GM12878 (cell line): ENCODE results near the gene MRPS22. TPM values are rescaled to one million over a fixed set of nuclear protein-coding genes. Genes with fewer than 3 reads are reported as not detected.
"Not testable (repeated sequence)": the region's sequence is repeated elsewhere in the genome, so short reads cannot be mapped to it uniquely, and the experiment has no call there.

Source experiments
- ATAC-seq: fragments of 200-7000 bp; cut with Tn5 transposase; 3 replicates; pipeline ENCODE4 v1.9.1; 2020; ENCODE audit warnings: mild to moderate bottlenecking, moderate library complexity
- BruUV-seq: library from RNA; stranded (reverse); fragments of 400-500 nt; replicated peaks from 2 replicates; lab custom pipeline; 2021; lab: Mats Ljungman, UMichigan
- CTCF ChIA-PET: fragments of 300-600 bp; sonication (Branson Sonifier 250); formaldehyde crosslinking; extraction: SDS; loops from one replicate; lab custom pipeline; 2021; ENCODE audit warnings: inconsistent platforms; lab: Yijun Ruan, JAX
- POLR2A ChIA-PET: fragments of 350-600 bp; formaldehyde crosslinking; extraction: SDS; loops from one replicate; lab custom pipeline; 2021; ENCODE audit warnings: inconsistent platforms; lab: Charles Lee
- RAD21 ChIA-PET: fragments of 300-600 bp; sonication (Branson Sonifier 250); formaldehyde crosslinking; loops from one replicate; lab custom pipeline; 2023; ENCODE audit warnings: antibody characterized with exemption; ENCODE audit not compliant: unreplicated experiment; lab: Charles Lee
- SMC1A ChIA-PET: fragments of 300-600 bp; sonication (Branson Sonifier 250); formaldehyde crosslinking; loops from one replicate; lab custom pipeline; 2023; ENCODE audit not compliant: unreplicated experiment, uncharacterized antibody; lab: Charles Lee
- DNase-seq: peaks from one replicate; pipeline ENCODE4 v3.0.0-alpha.2; 2011; ENCODE audit warnings: low read depth, low spot score
- FAIRE-seq: peaks from 3 replicates; lab custom pipeline; 2011; peaks lifted over from hg19 to GRCh38; lab: Jason Lieb, UNC
- H2AFZ ChIP-seq: 2 replicates; pipeline ENCODE4 v1.6.0; 2011; ENCODE audit warnings: low read depth, low read length, control low read depth; ENCODE audit not compliant: control insufficient read depth
- H3K27ac ChIP-seq: 2 replicates; pipeline ENCODE4 v1.5.1; 2011; ENCODE audit warnings: control low read depth; ENCODE audit not compliant: control insufficient read depth, insufficient read depth
- H3K27me3 ChIP-seq, 2 experiments: replicated peaks in 1 of 2; 2 replicates each; pipeline versions ENCODE4 v1.6.0 to v1.6.1; 2011; ENCODE audit warnings: low read length in 1 of 2; ENCODE audit not compliant: control insufficient read depth in 2 of 2, insufficient read depth in 2 of 2
- H3K36me3 ChIP-seq, 2 experiments: 2 replicates each; pipeline ENCODE4 v1.5.1; 2011; ENCODE audit warnings: low read length in 1 of 2; ENCODE audit not compliant: control insufficient read depth in 2 of 2, insufficient read depth in 2 of 2
- H3K4me1 ChIP-seq: 2 replicates; pipeline ENCODE4 v1.6.1; 2011; ENCODE audit warnings: mild to moderate bottlenecking, low read length, moderate library complexity, mixed read lengths; ENCODE audit not compliant: control insufficient read depth, insufficient read depth
- H3K4me2 ChIP-seq: 2 replicates; pipeline ENCODE4 v1.6.0; 2011; ENCODE audit warnings: control low read depth; ENCODE audit not compliant: control insufficient read depth, insufficient read depth
- H3K4me3 ChIP-seq: fragments of 200-600 bp; sonication (generic); 2 replicates; pipeline ENCODE4 v1.5.1; 2016
- H3K79me2 ChIP-seq: 2 replicates; pipeline ENCODE4 v1.6.0; 2011; ENCODE audit warnings: low read length; ENCODE audit not compliant: control insufficient read depth, insufficient read depth
- H3K9ac ChIP-seq: 2 replicates; pipeline ENCODE4 v1.8.0; 2011; ENCODE audit warnings: low read length, control low read depth, mixed read lengths; ENCODE audit not compliant: control insufficient read depth, insufficient read depth
- H3K9me3 ChIP-seq: replicated peaks from 3 replicates; pipeline ENCODE4 v1.5.1; 2011; ENCODE audit warnings: mild to moderate bottlenecking, low read length; ENCODE audit not compliant: control insufficient read depth, insufficient read depth
- H4K20me1 ChIP-seq: 2 replicates; pipeline ENCODE4 v1.6.0; 2011; ENCODE audit not compliant: control insufficient read depth, insufficient read depth
- LARP7 ChIP-seq: fragments of 450-650 bp; IDR thresholded peaks from 2 replicates; pipeline ENCODE4 v1.6.1; 2017; ENCODE audit warnings: mild to moderate bottlenecking
- POLR2A ChIP-seq: IDR thresholded peaks from 2 replicates; pipeline ENCODE4 v1.6.1; 2011; ENCODE audit warnings: low read depth, mild to moderate bottlenecking, low read length
- ZBTB40 ChIP-seq: fragments of 450-650 bp; IDR thresholded peaks from 2 replicates; pipeline ENCODE4 v1.6.1; 2016; ENCODE audit warnings: mild to moderate bottlenecking, moderate library complexity, borderline replicate concordance
- WGBS: methylation state at CpG from one replicate; pipeline ENCODE4 v1.1.6; 2016; ENCODE audit warnings: low lambda C conversion rate; ENCODE audit not compliant: insufficient replicate concordance, insufficient coverage; ENCODE audit errors: missing lambda C conversion rate; 5-methylcytosine and 5-hydroxymethylcytosine counted together
- in situ Hi-C: fragments of 300-500 bp; cut with MboI; formaldehyde crosslinking; loops from 9 replicates; pipeline ENCODE4 v1.14.3; 2018; ENCODE audit warnings: mixed read lengths
- intact Hi-C: fragments of 100-400 bp; cut with micrococcal nuclease; formaldehyde crosslinking; loops from one replicate; pipeline ENCODE4 v1.14.2; 2022; ENCODE audit not compliant: unreplicated experiment
- polyA plus RNA-seq, 11 experiments: library from polyadenylated mRNA; depleted of rRNA in 4 of 11; unstranded in 6 of 11; stranded (reverse) in 5 of 11; fragments of >200 nt; fragmentation: Nextera tagmentation in 4 of 11; fragmentation: Illumina TruSeq in 1 of 11; extraction: Ambion mirVana in 4 of 11; extraction: Trizol in 1 of 11; gene quantifications; 1 replicate in 1 of 11; 2 replicates in 10 of 11; pipeline versions ENCODE4 v1.2.1 to v1.2.3, GENCODE V29; 2011 to 2016; ENCODE audit warnings: inconsistent platforms in 2 of 11, missing spikeins in 2 of 11, low read depth in 1 of 11
- total RNA-seq, 4 experiments: library from RNA; depleted of rRNA in 3 of 4; stranded (reverse); fragments of >200 nt in 3 of 4; fragmentation: Illumina TruSeq in 1 of 4; extraction: Trizol in 1 of 4; gene quantifications; 2 replicates each; pipeline versions ENCODE4 v1.2.1 to v1.2.3, GENCODE V29; 2013 to 2021

The MRPS22 gene
- total and polyA plus RNA-seq, 10 of the 15 experiments (the other 5 are each of a cell fraction or from before 2014, with no cell fraction given): 44.3 to 146 (median 75.2) TPM

- Histone ChIP-seq H3K4me2 (no peak overlapping the region), H3K27me3 (peaks cover 0 to under 1% of the 10 kb centered on the region in 2 experiments; a peak in 2 of 4 replicates), H3K9ac (no peak overlapping the region), H3K4me3 (no peak overlapping the region), H2AFZ (no peak overlapping the region), H3K27ac (no peak overlapping the region), H4K20me1 (no peaks in the 10 kb centered on the region), H3K9me3 (no peaks in the 10 kb centered on the region), H3K36me3 (no peaks in the 10 kb centered on the region), H3K4me1 (no peaks in the 10 kb centered on the region; the same call in 1 of the 2 replicates), H3K79me2 (no peaks in the 10 kb centered on the region)
- ChIA-PET RAD21 (no interaction called here), CTCF (interaction anchor here (0.8 to 5.5 kb wide), 2 partner anchors 21 to 220 kb away, joined by 4 to 51 read pairs; no protein-coding TSS in a partner anchor), POLR2A (no interaction called here), SMC1A (no interaction called here)
- in situ Hi-C loops (loop anchor here (5.0 kb wide), 1 partner anchor 395 kb away; no protein-coding TSS in a partner anchor), intact Hi-C loops (no loop called here)
- no peak for FAIRE-seq
- ATAC-seq: no peak
- WGBS: 35% methylated on average over 2 of the region's 2 CpGs
- no peak for DNase-seq
- no TSS peak for BruUV-seq
- no peak for TF ChIP-seq LARP7
- TF ChIP-seq ZBTB40: no peak
- no peak for TF ChIP-seq POLR2A
These were observed 11.7 kb upstream of the MRPS22 start for GRCh38 chr3:139332092-139332491.

GRCh38 chr3:139334675-139335074, 9.1 kb upstream of the MRPS22 start:
- FAIRE-seq, RAD21 ChIA-PET: not testable (repeated sequence)

More at GRCh38 chr3:139334675-139335074, 9.1 kb upstream of the MRPS22 start:
- DNase-seq, ATAC-seq, H2AFZ ChIP-seq, H3K4me1 ChIP-seq, intact Hi-C loops, POLR2A ChIA-PET, H3K36me3 ChIP-seq, H3K9me3 ChIP-seq, H3K9ac ChIP-seq, H3K79me2 ChIP-seq, H3K27ac ChIP-seq, H3K27me3 ChIP-seq, SMC1A ChIA-PET, H3K4me2 ChIP-seq, CTCF ChIA-PET, BruUV-seq, H4K20me1 ChIP-seq, H3K4me3 ChIP-seq: not testable (repeated sequence)
- in situ Hi-C loops: loop anchor here (5.0 kb wide), 1 partner anchor 397 kb away; no protein-coding TSS in a partner anchor
- 0% methylated on average over 1 of the region's 1 CpG for WGBS
